Vagina (tissue), 2 donors: ENCODE results near the gene ADAM33.

Experiments used
- POLR2A ChIP-seq, 2 donors: fragments of 450-650 bp; IDR thresholded peaks; one replicate each; pipeline ENCODE4 v1.6.1; 2017; ENCODE audit warnings: antibody characterized with exemption in 2 of 2, mild to moderate bottlenecking in 2 of 2, moderate library complexity in 2 of 2
- POLR2AphosphoS5 ChIP-seq, 2 donors: sonication (generic); formaldehyde crosslinking; IDR thresholded peaks; one replicate each; pipeline ENCODE4 v1.9.0; 2017; ENCODE audit warnings: antibody characterized with exemption in 2 of 2, mild to moderate bottlenecking in 2 of 2, low read depth in 1 of 2; ENCODE audit not compliant: insufficient read depth in 1 of 2
- TF ChIP-seq, protein P1 (sequence below), 3 experiments: fragments of 450-650 bp in 2 of 3; fragments of 200-600 bp in 1 of 3; sonication (generic) in 1 of 3; IDR thresholded peaks; one replicate each; pipeline ENCODE4 v1.5.1; 2017 to 2019; ENCODE audit warnings: antibody characterized with exemption in 3 of 3, mild to moderate bottlenecking in 2 of 3, moderate library complexity in 2 of 3

- TF ChIP-seq POLR2A (IDR thresholded peaks at IDR 0.05) (no peak), POLR2AphosphoS5 (IDR thresholded peaks at IDR 0.05; ENCODE audit: insufficient read depth in 1 of 2, low read depth in 1 of 2) (no peak)
- TF ChIP-seq, protein P1, sequence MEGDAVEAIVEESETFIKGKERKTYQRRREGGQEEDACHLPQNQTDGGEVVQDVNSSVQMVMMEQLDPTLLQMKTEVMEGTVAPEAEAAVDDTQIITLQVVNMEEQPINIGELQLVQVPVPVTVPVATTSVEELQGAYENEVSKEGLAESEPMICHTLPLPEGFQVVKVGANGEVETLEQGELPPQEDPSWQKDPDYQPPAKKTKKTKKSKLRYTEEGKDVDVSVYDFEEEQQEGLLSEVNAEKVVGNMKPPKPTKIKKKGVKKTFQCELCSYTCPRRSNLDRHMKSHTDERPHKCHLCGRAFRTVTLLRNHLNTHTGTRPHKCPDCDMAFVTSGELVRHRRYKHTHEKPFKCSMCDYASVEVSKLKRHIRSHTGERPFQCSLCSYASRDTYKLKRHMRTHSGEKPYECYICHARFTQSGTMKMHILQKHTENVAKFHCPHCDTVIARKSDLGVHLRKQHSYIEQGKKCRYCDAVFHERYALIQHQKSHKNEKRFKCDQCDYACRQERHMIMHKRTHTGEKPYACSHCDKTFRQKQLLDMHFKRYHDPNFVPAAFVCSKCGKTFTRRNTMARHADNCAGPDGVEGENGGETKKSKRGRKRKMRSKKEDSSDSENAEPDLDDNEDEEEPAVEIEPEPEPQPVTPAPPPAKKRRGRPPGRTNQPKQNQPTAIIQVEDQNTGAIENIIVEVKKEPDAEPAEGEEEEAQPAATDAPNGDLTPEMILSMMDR (IDR thresholded peaks at IDR 0.05), result no peak
Measured at GRCh38 chr20:3728354-3728753, 46.5 kb upstream of the ADAM33 start.
